ENCODE measurements around the gene ZNF862. TPM values are rescaled to one million over a fixed set of nuclear protein-coding genes. Genes with fewer than 3 reads are reported as not detected.

ZNF862 gene
- total RNA-seq, 4 donors from 2014 or later, result 12.9 to 18.1 (median 14.7) TPM

DNA sequence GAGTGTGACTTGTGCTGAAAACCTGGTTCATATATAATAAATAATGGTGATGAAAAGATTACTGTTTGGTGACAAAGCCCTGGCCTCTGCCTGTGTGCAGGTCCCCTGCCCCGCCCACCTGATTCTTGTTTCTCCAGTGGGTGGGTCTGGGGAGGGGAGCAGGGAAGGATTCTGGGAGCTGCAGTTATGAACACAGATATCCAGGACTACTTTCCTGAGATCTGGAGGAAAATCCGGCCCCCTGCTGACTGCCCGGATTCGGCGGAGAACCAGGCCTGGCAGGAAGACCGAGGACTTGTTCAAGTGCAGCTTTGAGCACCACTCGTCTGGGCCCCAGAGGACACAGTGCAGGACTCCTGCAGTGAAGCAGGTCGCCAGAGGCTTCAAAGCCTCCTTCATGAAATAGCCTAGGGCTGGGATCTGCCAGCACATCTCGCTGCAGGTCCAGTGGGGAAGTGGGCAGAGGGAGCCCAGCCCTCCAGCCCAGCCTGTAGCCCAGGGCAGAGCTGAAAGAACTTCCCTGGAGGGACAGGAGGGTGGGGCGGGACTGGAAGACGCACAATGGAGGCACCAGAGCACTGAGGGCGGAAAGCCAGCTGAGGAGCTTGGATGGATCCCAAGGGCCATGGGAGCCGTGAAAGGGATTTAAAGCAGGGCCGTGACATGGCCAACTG lies 42.6 kb downstream of the ZNF862 start:
- TF ChIP-seq, protein P1, sequence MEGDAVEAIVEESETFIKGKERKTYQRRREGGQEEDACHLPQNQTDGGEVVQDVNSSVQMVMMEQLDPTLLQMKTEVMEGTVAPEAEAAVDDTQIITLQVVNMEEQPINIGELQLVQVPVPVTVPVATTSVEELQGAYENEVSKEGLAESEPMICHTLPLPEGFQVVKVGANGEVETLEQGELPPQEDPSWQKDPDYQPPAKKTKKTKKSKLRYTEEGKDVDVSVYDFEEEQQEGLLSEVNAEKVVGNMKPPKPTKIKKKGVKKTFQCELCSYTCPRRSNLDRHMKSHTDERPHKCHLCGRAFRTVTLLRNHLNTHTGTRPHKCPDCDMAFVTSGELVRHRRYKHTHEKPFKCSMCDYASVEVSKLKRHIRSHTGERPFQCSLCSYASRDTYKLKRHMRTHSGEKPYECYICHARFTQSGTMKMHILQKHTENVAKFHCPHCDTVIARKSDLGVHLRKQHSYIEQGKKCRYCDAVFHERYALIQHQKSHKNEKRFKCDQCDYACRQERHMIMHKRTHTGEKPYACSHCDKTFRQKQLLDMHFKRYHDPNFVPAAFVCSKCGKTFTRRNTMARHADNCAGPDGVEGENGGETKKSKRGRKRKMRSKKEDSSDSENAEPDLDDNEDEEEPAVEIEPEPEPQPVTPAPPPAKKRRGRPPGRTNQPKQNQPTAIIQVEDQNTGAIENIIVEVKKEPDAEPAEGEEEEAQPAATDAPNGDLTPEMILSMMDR (IDR thresholded peaks at IDR 0.05; ENCODE audit: low read depth), result no peak

DNA sequence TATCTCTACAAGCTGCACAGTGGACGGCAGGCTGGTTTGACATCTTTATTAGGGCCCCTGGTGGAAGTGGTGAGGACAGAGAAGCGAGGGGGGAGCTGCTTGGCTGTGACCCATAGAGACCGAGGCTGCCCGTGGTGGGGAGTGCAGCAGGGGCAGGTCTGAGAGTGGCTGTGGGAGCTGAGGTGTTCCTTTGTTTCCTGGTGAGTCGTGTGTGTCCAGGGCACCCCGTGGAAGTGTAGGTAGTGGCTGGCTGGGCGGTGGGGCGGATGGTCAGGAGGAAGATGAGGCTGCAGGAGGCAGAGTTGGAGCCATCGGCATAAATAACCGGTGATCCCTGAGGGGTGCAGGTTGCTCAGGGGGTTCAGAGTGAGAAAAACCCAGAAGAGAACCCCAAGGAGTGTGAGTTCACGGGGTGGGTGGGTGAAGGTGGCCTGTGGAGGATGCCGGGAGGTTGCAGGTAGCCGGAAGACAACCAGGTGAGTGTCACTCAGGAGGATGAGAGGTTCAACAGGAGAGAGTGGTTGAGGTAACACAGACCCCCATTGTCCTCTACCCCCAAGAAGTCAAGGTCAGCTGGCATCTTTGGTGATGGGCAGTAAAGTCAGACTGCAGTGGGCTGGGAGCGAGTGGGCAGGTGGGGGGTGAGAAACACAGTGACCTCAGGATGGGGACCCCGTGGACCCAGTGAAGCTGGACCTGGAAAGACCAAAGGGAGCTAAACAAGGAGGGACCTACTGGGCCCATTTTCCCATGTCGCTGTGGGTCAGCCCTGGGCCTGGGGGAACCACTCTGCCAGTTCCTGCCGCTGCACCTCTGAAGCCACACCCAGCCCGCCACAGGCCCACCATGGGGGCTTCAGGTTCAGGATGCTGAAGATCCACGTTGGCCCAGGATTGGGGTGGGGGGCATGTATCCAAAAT lies 43.4 kb downstream of the ZNF862 start:
- TF ChIP-seq, protein P1 (IDR thresholded peaks at IDR 0.05; ENCODE audit: low read depth), result no peak

DNA sequence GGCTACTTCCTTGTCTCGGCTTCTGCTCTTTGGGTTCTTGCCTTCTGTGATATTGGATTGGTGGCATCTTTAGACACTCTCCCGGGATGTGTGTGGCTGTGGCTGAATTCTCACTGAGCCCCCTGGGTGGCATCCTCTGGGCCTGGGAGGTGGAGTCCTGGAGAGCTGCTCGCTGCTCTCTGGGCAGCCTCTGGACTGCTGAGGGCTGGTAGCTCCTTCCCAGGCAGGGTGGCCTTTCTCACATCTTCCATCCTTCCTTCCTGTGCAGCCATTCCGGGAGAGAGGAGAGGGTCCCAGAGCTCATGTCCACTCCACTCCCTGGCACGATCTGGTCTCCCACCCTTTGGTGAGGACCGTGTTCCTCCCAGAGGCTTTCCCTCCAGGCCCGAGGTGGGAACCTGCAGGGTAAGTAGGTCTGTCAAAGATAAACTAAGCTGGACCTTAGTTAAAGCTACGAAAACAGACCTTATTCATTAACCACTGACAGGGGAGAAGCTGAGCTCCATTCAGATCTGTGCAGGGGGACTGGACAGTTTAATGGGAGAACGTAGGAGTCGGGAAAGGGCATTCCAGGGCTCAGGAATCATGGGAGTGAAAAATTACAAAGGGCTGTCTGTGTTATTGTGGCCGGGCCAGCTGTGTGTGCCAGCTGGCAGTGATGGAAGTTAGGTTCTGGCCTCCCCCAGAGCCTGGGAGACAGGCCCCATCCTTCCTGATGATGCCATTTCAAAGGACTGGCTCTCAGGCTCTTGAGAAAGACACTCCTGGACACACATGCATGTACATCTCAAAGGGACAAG lies 44.3 kb downstream of the ZNF862 start:
- TF ChIP-seq, protein P1 (IDR thresholded peaks at IDR 0.05; ENCODE audit: low read depth), result no peak

DNA sequence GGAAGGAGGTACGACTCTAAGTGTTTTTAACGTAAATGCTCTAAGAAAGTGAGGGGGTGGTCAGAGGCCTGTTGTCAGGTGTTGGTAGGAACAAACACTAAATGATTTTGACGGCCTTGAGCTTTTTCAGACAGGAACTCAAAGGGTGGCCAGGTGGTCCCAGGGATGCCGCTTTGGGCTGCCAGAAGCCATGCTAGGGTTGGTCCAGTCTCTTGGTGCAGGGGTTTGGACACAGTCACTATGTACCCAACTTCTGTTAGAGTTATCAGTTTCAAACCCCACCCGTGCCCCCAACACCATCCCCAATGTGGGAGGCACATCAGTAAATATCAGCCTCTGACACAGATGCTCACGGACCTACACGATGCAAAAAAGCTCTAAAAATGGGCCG lies 44.9 kb downstream of the ZNF862 start:
- TF ChIP-seq, protein P1 (IDR thresholded peaks at IDR 0.05; ENCODE audit: low read depth), result no peak

DNA sequence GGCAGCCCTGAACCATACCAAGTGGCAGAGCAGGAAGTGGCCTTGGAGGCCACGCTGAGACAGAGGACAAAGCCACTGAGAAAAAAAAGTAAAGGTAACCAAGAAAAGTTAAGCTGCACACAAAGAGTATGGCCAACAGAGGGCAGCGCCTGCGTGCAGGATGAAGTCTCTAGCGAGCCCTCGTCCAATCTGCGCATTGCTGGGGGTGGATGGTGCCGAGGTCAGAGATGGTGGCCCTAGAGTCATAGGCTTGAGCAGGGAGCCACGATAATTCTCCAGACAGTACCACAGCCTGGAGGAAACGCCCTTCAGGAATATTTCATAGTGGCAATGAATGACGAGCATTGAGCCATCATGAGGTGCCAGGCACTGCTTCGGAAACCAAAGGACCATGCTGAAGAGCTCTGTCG lies 45.3 kb downstream of the ZNF862 start:
- TF ChIP-seq, protein P1 (IDR thresholded peaks at IDR 0.05; ENCODE audit: low read depth), result no peak

DNA sequence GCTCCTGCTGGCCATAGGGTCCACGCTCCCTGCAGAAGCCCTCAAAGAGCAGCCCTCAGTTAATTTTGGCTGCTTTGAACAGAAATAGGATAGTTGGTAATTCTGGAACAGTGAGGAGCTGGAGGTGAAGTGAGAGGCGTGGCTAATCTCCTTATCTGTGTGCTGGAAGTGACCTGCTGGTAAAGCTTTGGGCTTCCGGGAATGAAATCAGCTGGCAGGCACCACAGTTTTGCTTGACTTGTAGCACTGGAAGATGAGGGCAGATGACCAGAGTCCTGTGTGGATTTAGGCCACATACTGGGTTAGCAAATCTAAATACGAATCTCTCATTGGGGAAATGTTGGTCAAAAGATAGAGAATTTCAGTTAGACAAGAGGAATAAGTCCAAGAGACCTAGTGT lies 45.8 kb downstream of the ZNF862 start:
- TF ChIP-seq, protein P1 (IDR thresholded peaks at IDR 0.05; ENCODE audit: low read depth), result no peak
